DMS153 treated with DMSO at 0.1 percent for 48 hours (cell line): ENCODE data around the gene SLC24A1.

Experiments
- DNase-seq: peaks from one replicate; lab custom pipeline; 2025; ENCODE audit not compliant: unreplicated experiment; lab: John Stamatoyannopoulos, UW

The SLC24A1 gene

GRCh38 chr15:65618560-65619109 lies 3.1 kb upstream of the SLC24A1 start:
- no peak for DNase-seq

- DNase-seq: no peak
Observed at GRCh38 chr15:65619626-65620290, 2.0 kb upstream of the SLC24A1 start.

GRCh38 chr15:65620833-65621232 lies 905 bp upstream of the SLC24A1 start:
- DNase-seq: no peak

GRCh38 chr15:65623103-65623502 lies 1.4 kb downstream of the SLC24A1 start:
- DNase-seq: no peak

- DNase-seq: no peak
Observed at GRCh38 chr15:65626856-65627255, 5.1 kb downstream of the SLC24A1 start.

- DNase-seq: no peak
Observed at GRCh38 chr15:65629548-65629947, 7.8 kb downstream of the SLC24A1 start.

GRCh38 chr15:65630760-65631159 lies 9.0 kb downstream of the SLC24A1 start:
- no peak for DNase-seq

GRCh38 chr15:65631503-65631902 lies 9.8 kb downstream of the SLC24A1 start:
- DNase-seq: no peak

- DNase-seq: no peak
Observed at GRCh38 chr15:65632780-65633375, 11.1 kb downstream of the SLC24A1 start.

- no peak for DNase-seq
Observed at GRCh38 chr15:65633752-65634151, 12.0 kb downstream of the SLC24A1 start.

- no peak for DNase-seq
Observed at GRCh38 chr15:65634356-65634755, 12.6 kb downstream of the SLC24A1 start.

GRCh38 chr15:65638109-65638508 lies 16.4 kb downstream of the SLC24A1 start:
- DNase-seq: no peak

GRCh38 chr15:65638681-65639089 lies 16.9 kb downstream of the SLC24A1 start:
- DNase-seq: peak; percentile 44

- no peak for DNase-seq
Observed at GRCh38 chr15:65639509-65639908, 17.8 kb downstream of the SLC24A1 start.

GRCh38 chr15:65641768-65642475 lies 20.2 kb downstream of the SLC24A1 start:
- no peak for DNase-seq

GRCh38 chr15:65642594-65642993 lies 20.9 kb downstream of the SLC24A1 start:
- DNase-seq: no peak

- DNase-seq: no peak
Observed at GRCh38 chr15:65644282-65644681, 22.5 kb downstream of the SLC24A1 start.

GRCh38 chr15:65645392-65645791 lies 23.7 kb downstream of the SLC24A1 start:
- DNase-seq: no peak

GRCh38 chr15:65646486-65646885 lies 24.7 kb downstream of the SLC24A1 start:
- no peak for DNase-seq

- DNase-seq: no peak
Observed at GRCh38 chr15:65650312-65651041, 28.7 kb downstream of the SLC24A1 start.

GRCh38 chr15:65651042-65651322 lies 29.2 kb downstream of the SLC24A1 start:
- no peak for DNase-seq
